HG03196 (cell line): ENCODE data around the gene INSM1.

Experiments
- ATAC-seq: cut with Tn5 transposase; IDR thresholded peaks from one replicate; pipeline ENCODE4 v1.9.1; 2021; ENCODE audit not compliant: unreplicated experiment

INSM1 gene

GRCh38 chr20:20417876-20418676 is 50.2 kb downstream of the INSM1 start:
- ATAC-seq = no peak
